WERI-Rb-1 (cell line): ENCODE measurements around the gene MCM9.

ENCODE experiments used
- DNase-seq: peaks from one replicate; pipeline ENCODE4 v3.0.0-alpha.2; 2020
- H3K27ac ChIP-seq: fragments of 250-450 bp; sonication (Bioruptor Pico); 2 replicates; pipeline ENCODE4 v1.5.1; 2020; ENCODE audit warnings: mild to moderate bottlenecking, moderate library complexity
- H3K27me3 ChIP-seq: fragments of 250-450 bp; sonication (Bioruptor Pico); 2 replicates; pipeline ENCODE4 v1.5.1; 2021; ENCODE audit warnings: mild to moderate bottlenecking, low read depth, moderate library complexity; ENCODE audit not compliant: insufficient read depth, severe bottlenecking
- H3K36me3 ChIP-seq: fragments of 250-450 bp; sonication (Bioruptor Pico); 2 replicates; pipeline ENCODE4 v1.5.1; 2020; ENCODE audit warnings: mild to moderate bottlenecking, moderate library complexity
- H3K4me3 ChIP-seq: 2 replicates; pipeline ENCODE4 v1.5.1; 2011; ENCODE audit warnings: low read depth, mild to moderate bottlenecking, control low read depth, low read length
- H3K9me3 ChIP-seq: fragments of 250-450 bp; sonication (Bioruptor Pico); 2 replicates; pipeline ENCODE4 v1.5.1; 2021; ENCODE audit warnings: mild to moderate bottlenecking, moderate library complexity; ENCODE audit not compliant: severe bottlenecking
- CTCF ChIP-seq: IDR thresholded peaks from 2 replicates; pipeline ENCODE4 v1.5.1; 2011; ENCODE audit warnings: low read depth, mild to moderate bottlenecking, control low read depth, inconsistent platforms, low read length

The MCM9 gene

GRCh38 chr6:118789419-118789818 lies 145.5 kb downstream of the MCM9 start:
- H3K9me3 ChIP-seq: peaks cover 3% of the 10 kb centered on the region
- no peaks in the 10 kb centered on the region for H3K27me3 ChIP-seq
- no peak overlapping the region for H3K4me3 ChIP-seq
- no peak for DNase-seq
- H3K36me3 ChIP-seq: no peaks in the 10 kb centered on the region
- H3K27ac ChIP-seq: no peak overlapping the region
- TF ChIP-seq CTCF: no peak

- Histone ChIP-seq H3K36me3 (no peaks in the 10 kb centered on the region), H3K27ac (no peak overlapping the region), H3K9me3 (peaks cover 3% of the 10 kb centered on the region), H3K4me3 (no peak overlapping the region), H3K27me3 (no peaks in the 10 kb centered on the region)
- TF ChIP-seq CTCF: no peak
- no peak for DNase-seq
These were observed 146.3 kb downstream of the MCM9 start for GRCh38 chr6:118788702-118789101.

- no peak overlapping the region for H3K27ac ChIP-seq
- no peak for TF ChIP-seq CTCF
- H3K4me3 ChIP-seq: no peak overlapping the region
- H3K9me3 ChIP-seq: peaks cover 3% of the 10 kb centered on the region
- H3K27me3 ChIP-seq: no peaks in the 10 kb centered on the region
- no peak for DNase-seq
- H3K36me3 ChIP-seq: no peaks in the 10 kb centered on the region
These were observed 147.1 kb downstream of the MCM9 start for GRCh38 chr6:118787724-118788423.

- no peak for TF ChIP-seq CTCF
- Histone ChIP-seq H3K36me3 (no peaks in the 10 kb centered on the region), H3K27ac (no peak overlapping the region), H3K27me3 (no peaks in the 10 kb centered on the region), H3K4me3 (no peak overlapping the region), H3K9me3 (peaks cover under 1% of the 10 kb centered on the region)
- DNase-seq: no peak
These were observed 148.1 kb downstream of the MCM9 start for GRCh38 chr6:118786596-118787453.

GRCh38 chr6:118785601-118786000 lies 149.4 kb downstream of the MCM9 start:
- Histone ChIP-seq H3K9me3 (no peaks in the 10 kb centered on the region), H3K36me3 (no peaks in the 10 kb centered on the region), H3K27me3 (no peaks in the 10 kb centered on the region), H3K27ac (no peak overlapping the region), H3K4me3 (no peak overlapping the region)
- no peak for TF ChIP-seq CTCF
- no peak for DNase-seq
